Endothelial cell of umbilical vein (primary cell): ENCODE results near the gene LRP1. TPM values are rescaled to one million over a fixed set of nuclear protein-coding genes. Genes with fewer than 3 reads are reported as not detected.

Source experiments
- BruUV-seq: library from RNA; stranded (reverse); fragments of 400-500 nt; replicated peaks from 2 replicates; lab custom pipeline; 2021; lab: Mats Ljungman, UMichigan
- CTCF ChIA-PET: fragments of 300-600, 350-600 bp; sonication (Branson Sonifier 250); formaldehyde crosslinking; loops from one replicate; lab custom pipeline; 2021; ENCODE audit warnings: antibody characterized with exemption, inconsistent platforms; lab: Charles Lee
- POLR2A ChIA-PET: fragments of 300-600, 350-600 bp; sonication (Branson Sonifier 250); formaldehyde crosslinking; loops from one replicate; lab custom pipeline; 2021; ENCODE audit warnings: antibody characterized with exemption, inconsistent platforms; lab: Charles Lee
- DNase-seq: peaks from one replicate; pipeline ENCODE4 v3.0.0-alpha.2; 2011; ENCODE audit warnings: low read depth, low spot score
- FAIRE-seq: peaks from 2 replicates; lab custom pipeline; 2011; peaks lifted over from hg19 to GRCh38; lab: Jason Lieb, UNC
- H2AFZ ChIP-seq: 2 replicates; pipeline ENCODE4 v1.6.0; 2012; ENCODE audit warnings: low read depth, low read length, control low read depth, inconsistent platforms
- H3K27ac ChIP-seq: 2 replicates; pipeline ENCODE4 v1.5.1; 2011; ENCODE audit warnings: low read depth, mild to moderate bottlenecking, control low read depth, low read length, moderate library complexity; ENCODE audit not compliant: insufficient read depth
- H3K27me3 ChIP-seq, 2 experiments: 2 replicates each; pipeline versions ENCODE4 v1.6.0 to v1.6.1; 2011; ENCODE audit warnings: low read length in 2 of 2, mixed read lengths in 1 of 2; ENCODE audit not compliant: control insufficient read depth in 2 of 2, insufficient read depth in 2 of 2
- H3K36me3 ChIP-seq, 2 experiments: 2 replicates in 1 of 2; 3 replicates in 1 of 2; pipeline ENCODE4 v1.5.1; 2011; ENCODE audit warnings: low read length in 2 of 2, mild to moderate bottlenecking in 1 of 2, moderate library complexity in 1 of 2; ENCODE audit not compliant: control insufficient read depth in 2 of 2, insufficient read depth in 2 of 2; ENCODE audit errors: extremely low read depth in 1 of 2
- H3K4me1 ChIP-seq: 3 replicates; pipeline ENCODE4 v1.5.1; 2011; ENCODE audit warnings: mild to moderate bottlenecking, low read length; ENCODE audit not compliant: control insufficient read depth, insufficient read depth; ENCODE audit errors: extremely low read depth
- H3K4me2 ChIP-seq: 2 replicates; pipeline ENCODE4 v1.6.1; 2011; ENCODE audit warnings: low read length, control low read depth, mixed read lengths; ENCODE audit not compliant: insufficient read depth
- H3K4me3 ChIP-seq, 3 experiments: fragments of 200-600 bp in 1 of 3; sonication (generic), shearing (Covaris generic) in 1 of 3; replicated peaks in 1 of 3; 2 replicates each; pipeline ENCODE4 v1.5.1; 2011 to 2016; ENCODE audit warnings: control low read depth in 3 of 3, low read length in 3 of 3, mild to moderate bottlenecking in 2 of 3, inconsistent platforms in 1 of 3, low read depth in 1 of 3, moderate library complexity in 1 of 3; ENCODE audit not compliant: insufficient read depth in 1 of 3
- H3K79me2 ChIP-seq: 2 replicates; pipeline ENCODE4 v1.6.0; 2012; ENCODE audit warnings: low read length, inconsistent platforms; ENCODE audit not compliant: control insufficient read depth, insufficient read depth
- H3K9ac ChIP-seq: replicated peaks from 2 replicates; pipeline ENCODE3; 2011; ENCODE audit warnings: low read length, control low read depth; ENCODE audit not compliant: insufficient read depth; ENCODE audit errors: extremely low read depth
- H3K9me1 ChIP-seq: replicated peaks from 3 replicates; pipeline ENCODE4 v1.6.0; 2011; ENCODE audit warnings: mild to moderate bottlenecking, low read length; ENCODE audit not compliant: control insufficient read depth, insufficient read depth; ENCODE audit errors: extremely low read depth
- H3K9me3 ChIP-seq: replicated peaks from 2 replicates; pipeline ENCODE4 v1.5.1; 2012; ENCODE audit warnings: low read length, inconsistent platforms; ENCODE audit not compliant: control insufficient read depth, insufficient read depth
- H4K20me1 ChIP-seq: replicated peaks from 2 replicates; pipeline ENCODE3; 2011; ENCODE audit warnings: mild to moderate bottlenecking, low read length; ENCODE audit not compliant: control insufficient read depth, insufficient read depth; ENCODE audit errors: extremely low read depth
- EZH2 ChIP-seq: IDR thresholded peaks from 2 replicates; pipeline ENCODE4 v1.6.1; 2012; ENCODE audit warnings: borderline replicate concordance, low read depth, mild to moderate bottlenecking, moderate library complexity, low read length, inconsistent platforms; ENCODE audit not compliant: severe bottlenecking
- FOS ChIP-seq: IDR thresholded peaks from 2 replicates; pipeline ENCODE4 v1.6.1; 2011; ENCODE audit warnings: mild to moderate bottlenecking, low read length, moderate library complexity, borderline replicate concordance; ENCODE audit not compliant: insufficient read depth
- GATA2 ChIP-seq: IDR thresholded peaks from 2 replicates; pipeline ENCODE4 v1.7.0; 2011; ENCODE audit warnings: low read depth, mild to moderate bottlenecking, moderate library complexity, mixed read lengths, low read length; ENCODE audit not compliant: insufficient read length, insufficient read depth
- JUN ChIP-seq: IDR thresholded peaks from 2 replicates; pipeline ENCODE4 v1.6.1; 2011; ENCODE audit warnings: borderline replicate concordance, low read depth; ENCODE audit not compliant: insufficient read length, insufficient read depth
- MYC ChIP-seq: IDR thresholded peaks from one replicate; pipeline ENCODE4 v1.6.1; 2011; ENCODE audit warnings: mild to moderate bottlenecking, low read depth, low read length
- POLR2A ChIP-seq: IDR thresholded peaks from 2 replicates; pipeline ENCODE4 v1.6.1; 2012; ENCODE audit warnings: low read depth, mild to moderate bottlenecking, control low read depth, low read length
- POLR2AphosphoS5 ChIP-seq: IDR thresholded peaks from 2 replicates; pipeline ENCODE4 v1.6.1; 2012; ENCODE audit warnings: low read depth, mild to moderate bottlenecking, control low read depth, low read length, moderate library complexity; ENCODE audit not compliant: insufficient read depth
- dilution Hi-C: fragments of 300-500 bp; cut with MboI; formaldehyde crosslinking; loops from one replicate; pipeline ENCODE4 v1.15.0; 2019; ENCODE audit warnings: low sequenced_read_pairs; ENCODE audit not compliant: extremely low pct_ligation_motif_present
- intact Hi-C: fragments of 100-400 bp; cut with micrococcal nuclease; formaldehyde crosslinking; loops from one replicate; pipeline ENCODE4 v1.10.0; 2022
- polyA plus RNA-seq, 4 experiments: library from polyadenylated mRNA; depleted of rRNA in 3 of 4; stranded (reverse) in 3 of 4; unstranded in 1 of 4; fragments of >200 nt; gene quantifications; 2 replicates each; pipeline versions ENCODE4 v1.2.1 to v1.2.3, GENCODE V29; 2011 to 2012; ENCODE audit warnings: missing spikeins in 1 of 4
- total RNA-seq: library from RNA; stranded (reverse); gene quantifications from 2 replicates; pipeline ENCODE4 v1.2.3, GENCODE V29; 2021
- TF ChIP-seq, protein P1 (sequence below), 2 donors: IDR thresholded peaks; 1 replicate in 1 of 2; 2 replicates in 1 of 2; pipeline ENCODE4 v1.5.1; 2011; ENCODE audit warnings: low read length in 2 of 2, mild to moderate bottlenecking in 2 of 2, moderate library complexity in 2 of 2, control low read depth in 1 of 2, inconsistent platforms in 1 of 2, low read depth in 1 of 2; ENCODE audit not compliant: insufficient read depth in 1 of 2; ENCODE audit errors: extremely low read depth in 1 of 2

Gene LRP1
- total and polyA plus RNA-seq, 2 donors (not counting 3 experiments of a cell fraction or from before 2014, with no cell fraction given): 1.6 to 4.6 TPM

DNA sequence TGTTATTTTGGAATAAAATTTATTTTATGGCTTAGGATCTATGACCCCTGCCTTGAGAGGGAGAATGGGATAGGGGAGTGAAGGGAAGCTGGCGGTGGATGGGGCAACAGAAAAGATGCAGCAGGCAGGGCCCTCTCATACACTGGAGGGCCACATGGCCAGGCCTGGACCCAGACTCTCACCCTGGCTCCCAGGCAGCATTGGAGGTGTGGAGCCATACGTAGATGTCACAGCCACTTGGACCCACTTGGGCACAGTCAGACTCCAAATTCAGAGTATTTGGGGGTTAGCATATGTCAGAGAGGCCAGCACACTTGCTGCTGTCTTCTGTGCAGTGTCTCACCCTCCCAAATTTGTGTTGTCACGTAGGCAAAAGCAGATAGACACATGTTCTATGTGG lies 32.8 kb upstream of the LRP1 start:
- FAIRE-seq: no peak
- ChIA-PET CTCF (interaction anchor here (0.6 to 14.4 kb wide), 3 partner anchors 16 to 35 kb away, joined by 3 to 158 read pairs (median 6); partner anchors contain the start of gene STAT6), POLR2A (no interaction called here)

DNA sequence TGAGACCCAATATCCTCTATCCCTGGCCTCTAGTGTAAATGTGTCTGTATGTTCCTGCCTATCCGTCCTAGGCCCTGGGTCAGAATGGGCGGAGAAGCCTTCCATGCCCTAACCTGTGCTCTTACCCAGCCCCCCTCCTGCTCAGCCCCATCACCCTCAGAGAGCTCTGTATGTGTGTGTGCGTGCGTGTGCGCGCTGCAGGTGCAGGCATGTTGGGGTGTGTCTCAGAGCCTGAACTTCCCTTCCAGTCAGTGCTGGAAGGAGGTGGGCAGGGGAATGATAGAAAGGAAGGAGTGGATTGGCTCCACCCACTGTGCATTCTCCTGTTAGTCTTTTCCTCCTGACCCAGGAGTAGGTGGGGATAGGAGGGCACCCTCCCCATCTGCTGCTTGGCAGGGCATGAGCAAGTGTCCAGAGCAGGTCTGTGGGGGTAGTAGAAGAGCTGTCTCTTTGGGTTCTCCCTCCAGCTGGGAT lies 32.1 kb upstream of the LRP1 start:
- Histone ChIP-seq H3K27me3 (no peaks in the 10 kb centered on the region), H3K9ac (no peak overlapping the region), H3K9me3 (no peaks in the 10 kb centered on the region), H3K36me3 (peaks cover 4 to 50% of the 10 kb centered on the region in 2 experiments), H3K27ac (no peak overlapping the region), H3K4me3 (no peak overlapping the region), H3K4me1 (peaks cover 8% of the 10 kb centered on the region), H2AFZ (no peak overlapping the region), H3K79me2 (no peaks in the 10 kb centered on the region), H3K4me2 (no peak overlapping the region), H4K20me1 (no peaks in the 10 kb centered on the region), H3K9me1 (no peaks in the 10 kb centered on the region)
- CTCF ChIA-PET: interaction anchor here (1.5 to 14.4 kb wide), 2 partner anchors 15 to 27 kb away, joined by 6 to 158 read pairs; partner anchors contain the start of gene STAT6
- no TSS peak for BruUV-seq
- no peak for TF ChIP-seq POLR2AphosphoS5
- TF ChIP-seq JUN: no peak
- no peak for TF ChIP-seq GATA2
- TF ChIP-seq MYC: no peak
- no peak for TF ChIP-seq FOS
- TF ChIP-seq, protein P1, sequence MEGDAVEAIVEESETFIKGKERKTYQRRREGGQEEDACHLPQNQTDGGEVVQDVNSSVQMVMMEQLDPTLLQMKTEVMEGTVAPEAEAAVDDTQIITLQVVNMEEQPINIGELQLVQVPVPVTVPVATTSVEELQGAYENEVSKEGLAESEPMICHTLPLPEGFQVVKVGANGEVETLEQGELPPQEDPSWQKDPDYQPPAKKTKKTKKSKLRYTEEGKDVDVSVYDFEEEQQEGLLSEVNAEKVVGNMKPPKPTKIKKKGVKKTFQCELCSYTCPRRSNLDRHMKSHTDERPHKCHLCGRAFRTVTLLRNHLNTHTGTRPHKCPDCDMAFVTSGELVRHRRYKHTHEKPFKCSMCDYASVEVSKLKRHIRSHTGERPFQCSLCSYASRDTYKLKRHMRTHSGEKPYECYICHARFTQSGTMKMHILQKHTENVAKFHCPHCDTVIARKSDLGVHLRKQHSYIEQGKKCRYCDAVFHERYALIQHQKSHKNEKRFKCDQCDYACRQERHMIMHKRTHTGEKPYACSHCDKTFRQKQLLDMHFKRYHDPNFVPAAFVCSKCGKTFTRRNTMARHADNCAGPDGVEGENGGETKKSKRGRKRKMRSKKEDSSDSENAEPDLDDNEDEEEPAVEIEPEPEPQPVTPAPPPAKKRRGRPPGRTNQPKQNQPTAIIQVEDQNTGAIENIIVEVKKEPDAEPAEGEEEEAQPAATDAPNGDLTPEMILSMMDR (IDR thresholded peaks at IDR 0.05; ENCODE audit: extremely low read depth in 1 of 2, insufficient read depth in 1 of 2, low read depth in 1 of 2, low read length in 2 of 2): no peak
- TF ChIP-seq EZH2: no peak
- DNase-seq (no peak), FAIRE-seq (no peak)
- intact Hi-C loops (no loop called here), dilution Hi-C loops (no loop called here)
- POLR2A ChIA-PET: no interaction called here

More for the DNA sequence above, 32.8 kb upstream of the LRP1 start:
- Histone ChIP-seq H3K4me3 (no peak overlapping the region), H3K4me1 (peaks cover 12% of the 10 kb centered on the region), H3K4me2 (no peak overlapping the region), H3K27ac (no peak overlapping the region), H2AFZ (no peak overlapping the region), H3K36me3 (peaks cover 4 to 52% of the 10 kb centered on the region in 2 experiments), H4K20me1 (no peaks in the 10 kb centered on the region), H3K79me2 (peaks cover 5% of the 10 kb centered on the region), H3K27me3 (no peaks in the 10 kb centered on the region), H3K9ac (no peak overlapping the region), H3K9me3 (no peaks in the 10 kb centered on the region), H3K9me1 (no peaks in the 10 kb centered on the region)
- dilution Hi-C loops (no loop called here), intact Hi-C loops (no loop called here)
- BruUV-seq: no TSS peak
- TF ChIP-seq MYC (no peak), FOS (no peak), POLR2AphosphoS5 (no peak), POLR2A (no peak), EZH2 (no peak)
- TF ChIP-seq, protein P1 (IDR thresholded peaks at IDR 0.05; ENCODE audit: extremely low read depth in 1 of 2, insufficient read depth in 1 of 2, low read depth in 1 of 2, low read length in 2 of 2): no peak
- DNase-seq: no peak
